Adrenal gland (tissue), 5 donors: ENCODE measurements around the gene SNX20.

Experiments
- CTCF ChIP-seq, 6 experiments: fragments of 450-650 bp in 4 of 6; fragments of 200-600 bp in 2 of 6; sonication (generic) in 1 of 6; IDR thresholded peaks; 1 replicate in 5 of 6; 2 replicates in 1 of 6; pipeline versions ENCODE4 v1.5.1 to v1.8.0; 2016 to 2021; ENCODE audit warnings: antibody characterized with exemption in 6 of 6, mild to moderate bottlenecking in 2 of 6, moderate library complexity in 1 of 6
- POLR2A ChIP-seq, 2 donors: fragments of 450-650 bp; IDR thresholded peaks; one replicate each; pipeline ENCODE4 v1.6.1; 2017; ENCODE audit warnings: antibody characterized with exemption in 2 of 2, mild to moderate bottlenecking in 2 of 2, moderate library complexity in 1 of 2
- donor health status: DM: no; HTN: no; CAD: no.

GRCh38 chr16:50625374-50625773, 55.7 kb downstream of the SNX20 start:
- TF ChIP-seq CTCF (IDR thresholded peaks at IDR 0.05), result no peak
- TF ChIP-seq POLR2A (IDR thresholded peaks at IDR 0.05), result no peak
